Measurements from ENCODE around the gene SLC39A10. TPM values are rescaled to one million over a fixed set of nuclear protein-coding genes. Genes with fewer than 3 reads are reported as not detected.

The SLC39A10 gene
- total and polyA plus RNA-seq, 10 of the 15 experiments (the other 5 are each of a cell fraction or from before 2014, with no cell fraction given), result 2.0 to 23.6 (median 7.9) TPM

DNA sequence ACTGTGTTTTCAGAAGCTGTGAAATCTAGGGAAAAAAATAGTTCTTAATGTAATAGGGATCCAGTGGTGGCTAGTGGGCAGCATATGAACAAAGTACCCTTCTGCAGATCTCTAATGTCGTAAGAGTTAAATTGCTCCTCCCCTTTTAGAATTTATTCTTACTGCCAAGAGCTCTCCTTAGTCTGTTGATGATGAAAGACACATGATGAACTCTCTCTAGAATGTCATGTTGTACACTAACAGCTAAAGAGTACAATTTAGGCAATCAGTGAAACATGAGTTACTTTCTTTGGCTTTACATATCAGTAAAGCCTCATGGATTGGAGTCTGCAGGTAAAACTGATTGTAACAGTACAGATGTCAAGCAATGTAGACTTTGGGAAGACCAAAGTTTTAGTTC lies 84.2 kb downstream of the SLC39A10 start:
- H3K27ac ChIP-seq (ENCODE audit: control insufficient read depth, insufficient read depth), result no peak overlapping the region
- WGBS (ENCODE audit: insufficient coverage, insufficient replicate concordance, low lambda C conversion rate, missing lambda C conversion rate), result 100% methylated on average over 1 of the region's 1 CpG
- POLR2A ChIA-PET, result no interaction called here
- RAD21 ChIA-PET (ENCODE audit: unreplicated experiment), result no interaction called here
- in situ Hi-C loops (cut with MboI), result no loop called here
- no peaks in the 10 kb centered on the region for H3K27me3 ChIP-seq (replicated peaks in 1 of 2; ENCODE audit: control insufficient read depth in 2 of 2, insufficient read depth in 2 of 2, low read length in 1 of 2)
- no peaks in the 10 kb centered on the region for H3K36me3 ChIP-seq (ENCODE audit: control insufficient read depth in 2 of 2, insufficient read depth in 2 of 2, low read length in 1 of 2)
- H3K79me2 ChIP-seq (ENCODE audit: control insufficient read depth, insufficient read depth, low read length), result no peaks in the 10 kb centered on the region
- no peaks in the 10 kb centered on the region for H4K20me1 ChIP-seq (ENCODE audit: control insufficient read depth, insufficient read depth)
- SMC1A ChIA-PET (ENCODE audit: uncharacterized antibody, unreplicated experiment), result no interaction called here
- H3K9me3 ChIP-seq (replicated peaks; ENCODE audit: control insufficient read depth, insufficient read depth, low read length), result no peaks in the 10 kb centered on the region
- DNase-seq (ENCODE audit: low read depth, low spot score) (no peak), ATAC-seq (no peak), FAIRE-seq (no peak)
- BruUV-seq (replicated peaks), result no TSS peak
- H2AFZ ChIP-seq (ENCODE audit: control insufficient read depth, low read depth, low read length), result no peak overlapping the region
- intact Hi-C loops (cut with micrococcal nuclease; ENCODE audit: unreplicated experiment), result no loop called here
- CTCF ChIA-PET, result interaction anchor here (1.2 kb wide), 1 partner anchor 72 kb away, joined by 3 read pairs; no protein-coding TSS in a partner anchor
- no peak for TF ChIP-seq ZNF207 (IDR thresholded peaks at IDR 0.05; ENCODE audit: borderline replicate concordance)
- TF ChIP-seq TBL1XR1 (IDR thresholded peaks at IDR 0.05; ENCODE audit: low read depth, low read length), result no peak
- TF ChIP-seq PAX8 (IDR thresholded peaks at IDR 0.05), result no peak
- no peak for TF ChIP-seq ESRRA (IDR thresholded peaks at IDR 0.05; ENCODE audit: low read length)
- TF ChIP-seq RUNX3 (IDR thresholded peaks at IDR 0.05; ENCODE audit: low read length), result no peak
- no peak for TF ChIP-seq HDGF (IDR thresholded peaks at IDR 0.05)
- TF ChIP-seq ZNF24 (IDR thresholded peaks at IDR 0.05), result no peak
- TF ChIP-seq LARP7 (IDR thresholded peaks at IDR 0.05), result no peak
- TF ChIP-seq, protein P1, sequence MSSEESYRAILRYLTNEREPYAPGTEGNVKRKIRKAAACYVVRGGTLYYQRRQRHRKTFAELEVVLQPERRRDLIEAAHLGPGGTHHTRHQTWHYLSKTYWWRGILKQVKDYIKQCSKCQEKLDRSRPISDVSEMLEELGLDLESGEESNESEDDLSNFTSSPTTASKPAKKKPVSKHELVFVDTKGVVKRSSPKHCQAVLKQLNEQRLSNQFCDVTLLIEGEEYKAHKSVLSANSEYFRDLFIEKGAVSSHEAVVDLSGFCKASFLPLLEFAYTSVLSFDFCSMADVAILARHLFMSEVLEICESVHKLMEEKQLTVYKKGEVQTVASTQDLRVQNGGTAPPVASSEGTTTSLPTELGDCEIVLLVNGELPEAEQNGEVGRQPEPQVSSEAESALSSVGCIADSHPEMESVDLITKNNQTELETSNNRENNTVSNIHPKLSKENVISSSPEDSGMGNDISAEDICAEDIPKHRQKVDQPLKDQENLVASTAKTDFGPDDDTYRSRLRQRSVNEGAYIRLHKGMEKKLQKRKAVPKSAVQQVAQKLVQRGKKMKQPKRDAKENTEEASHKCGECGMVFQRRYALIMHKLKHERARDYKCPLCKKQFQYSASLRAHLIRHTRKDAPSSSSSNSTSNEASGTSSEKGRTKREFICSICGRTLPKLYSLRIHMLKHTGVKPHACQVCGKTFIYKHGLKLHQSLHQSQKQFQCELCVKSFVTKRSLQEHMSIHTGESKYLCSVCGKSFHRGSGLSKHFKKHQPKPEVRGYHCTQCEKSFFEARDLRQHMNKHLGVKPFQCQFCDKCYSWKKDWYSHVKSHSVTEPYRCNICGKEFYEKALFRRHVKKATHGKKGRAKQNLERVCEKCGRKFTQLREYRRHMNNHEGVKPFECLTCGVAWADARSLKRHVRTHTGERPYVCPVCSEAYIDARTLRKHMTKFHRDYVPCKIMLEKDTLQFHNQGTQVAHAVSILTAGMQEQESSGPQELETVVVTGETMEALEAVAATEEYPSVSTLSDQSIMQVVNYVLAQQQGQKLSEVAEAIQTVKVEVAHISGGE (CRISPR knock-in tag; IDR thresholded peaks at IDR 0.05), result no peak
- no peak for TF ChIP-seq TARDBP (IDR thresholded peaks at IDR 0.05; ENCODE audit: borderline replicate concordance)
- H3K4me3 ChIP-seq, result no peak overlapping the region
- no peak overlapping the region for H3K9ac ChIP-seq (ENCODE audit: control insufficient read depth, insufficient read depth, low read length)
- no peaks in the 10 kb centered on the region for H3K4me1 ChIP-seq (ENCODE audit: control insufficient read depth, insufficient read depth, low read length)
- no peak overlapping the region for H3K4me2 ChIP-seq (ENCODE audit: control insufficient read depth, insufficient read depth)

Measured in GM12878 (cell line).